Stimulated activated CD8-positive, alpha-beta memory T cell treated with anti-CD3 and anti-CD28 coated beads, Interleukin-7, amount 100 ng/mL, for 48 hours (primary cell): ENCODE data around the gene ZNF107.

ENCODE experiments used
- DNase-seq, 2 donors: peaks; one replicate each; pipeline ENCODE4 v3.0.0-alpha.2; 2020; ENCODE audit warnings: low read depth in 1 of 2; ENCODE audit errors: extremely low read depth in 1 of 2

ZNF107 gene

DNA sequence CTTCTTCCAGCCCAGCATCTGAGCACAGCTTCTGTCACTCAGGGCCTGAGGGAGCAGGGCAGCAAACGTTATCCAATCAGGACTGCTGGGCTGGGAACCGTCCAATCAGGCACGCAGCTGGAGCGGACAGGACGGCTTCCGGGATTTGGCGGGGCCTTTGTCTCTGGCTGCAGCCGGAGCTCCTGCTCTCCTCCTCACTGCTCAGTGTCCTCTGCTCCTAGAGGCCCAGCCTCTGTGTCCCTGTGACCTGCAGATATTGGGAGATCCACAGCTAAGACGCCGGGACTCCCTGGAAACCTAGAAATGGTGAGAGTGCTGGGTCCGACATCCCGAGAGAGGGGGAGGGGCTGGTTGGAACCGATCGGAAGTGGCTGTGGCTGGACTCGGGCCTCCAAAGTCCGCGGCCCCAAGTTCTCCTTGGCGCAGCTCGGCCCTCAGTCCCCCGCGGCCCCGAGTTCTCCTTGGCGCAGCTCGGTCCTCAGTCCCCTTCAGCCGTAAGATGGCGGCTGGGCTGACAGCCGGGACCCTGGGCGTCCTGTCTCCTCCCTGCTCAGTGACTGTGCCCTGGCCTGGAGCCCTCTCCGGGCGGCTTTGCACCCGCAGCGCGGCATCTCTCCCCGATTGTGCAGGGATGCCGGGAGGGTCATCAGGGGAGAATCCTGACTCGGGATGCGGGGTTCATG, at the start of gene ZNF107:
TSS of gene ZNF107 (plus strand) at position 154 of the 683 bp plus-strand sequence. CDS start at position 304, 150 bp downstream.
- peak; percentile 72 to 84 for DNase-seq

GRCh38 chr7:64618785-64619456, 47.0 kb upstream of the ZNF107 start:
- DNase-seq = no peak

GRCh38 chr7:64619705-64620104, 46.2 kb upstream of the ZNF107 start:
- no peak for DNase-seq

DNA sequence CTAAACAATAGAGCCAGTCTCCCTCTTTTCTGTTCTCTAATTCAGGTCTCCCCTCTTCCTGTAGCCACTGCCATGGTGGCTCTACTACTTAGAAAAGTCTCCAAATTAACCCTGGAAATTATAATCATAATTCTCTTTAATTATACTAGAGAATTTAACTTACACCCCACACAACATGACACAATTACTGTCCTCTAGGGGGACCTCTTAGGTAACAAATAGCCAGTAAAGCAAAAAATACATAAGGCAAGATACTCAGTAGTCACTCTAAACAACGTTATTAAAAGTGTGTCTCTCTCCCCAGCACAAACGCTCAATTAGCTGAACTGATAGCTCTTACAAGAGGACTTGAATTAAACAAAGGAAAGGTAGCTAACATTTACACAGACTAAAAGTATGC, 44.3 kb upstream of the ZNF107 start:
- DNase-seq = no peak

GRCh38 chr7:64625114-64626082, 40.5 kb upstream of the ZNF107 start:
- no peak for DNase-seq

DNA sequence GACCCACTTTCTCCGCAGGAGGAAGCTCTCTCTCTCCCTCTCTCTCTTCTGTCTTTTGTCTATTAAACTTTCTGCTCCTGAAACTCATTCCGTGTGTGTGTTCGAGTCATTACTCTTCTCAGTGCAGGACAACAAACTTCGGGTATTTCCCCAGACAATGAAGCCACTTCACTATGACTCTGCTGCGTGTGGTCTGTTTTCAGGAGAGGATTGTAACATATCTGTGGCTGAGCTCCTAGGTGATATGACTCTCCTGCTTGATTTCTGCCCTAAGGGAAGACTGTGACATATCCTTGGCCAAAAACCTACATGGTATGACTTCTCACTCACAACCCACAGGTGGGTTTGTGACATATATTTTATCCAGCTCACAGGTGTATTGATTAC, 39.9 kb upstream of the ZNF107 start:
- DNase-seq = no peak

DNA sequence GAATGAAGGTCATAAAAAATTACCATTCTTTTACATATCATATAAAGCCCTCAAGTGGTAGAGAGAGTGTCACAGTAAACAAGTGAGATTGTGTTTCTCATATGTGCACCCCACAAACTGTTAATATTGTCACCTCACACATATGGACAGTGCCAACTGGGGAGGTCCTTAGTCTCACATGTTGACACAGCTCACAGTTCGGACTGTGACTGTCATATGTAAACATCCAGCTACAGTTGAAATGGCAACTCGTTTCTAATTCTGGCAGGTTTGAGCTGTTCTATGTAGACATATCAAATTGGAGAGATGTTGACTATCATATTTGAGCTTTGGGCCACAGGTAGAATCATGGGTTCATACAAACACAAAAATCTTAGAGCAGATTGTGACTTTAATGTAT, 39.4 kb upstream of the ZNF107 start:
- DNase-seq = no peak

GRCh38 chr7:64628192-64628591, 37.7 kb upstream of the ZNF107 start:
- no peak for DNase-seq

GRCh38 chr7:64628721-64629120, 37.2 kb upstream of the ZNF107 start:
- DNase-seq = no peak

- no peak for DNase-seq
Measured at GRCh38 chr7:64630496-64630895, 35.4 kb upstream of the ZNF107 start.

- DNase-seq = no peak
Measured at GRCh38 chr7:64632029-64632428, 33.9 kb upstream of the ZNF107 start.

DNA sequence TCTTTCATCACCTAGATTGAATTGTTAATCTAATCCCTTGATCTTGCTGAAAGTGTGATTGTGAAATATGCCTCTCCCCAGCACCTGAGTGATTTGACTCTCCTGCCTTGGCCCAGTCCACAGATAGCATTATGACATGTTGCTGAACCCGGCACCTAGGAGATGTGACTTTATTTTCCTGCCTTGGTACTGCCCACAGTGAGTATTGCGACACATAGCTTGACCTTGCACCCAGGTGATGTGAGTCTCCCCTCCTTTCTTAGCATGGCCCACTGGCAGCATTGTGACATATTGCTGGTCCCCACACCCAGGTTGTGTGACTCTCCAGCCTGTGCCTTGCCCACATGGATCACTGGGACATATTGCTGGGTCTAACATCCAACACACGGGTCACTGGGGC, 32.5 kb upstream of the ZNF107 start:
- DNase-seq = no peak

GRCh38 chr7:64634406-64635062, 31.4 kb upstream of the ZNF107 start:
- DNase-seq = no peak

GRCh38 chr7:64636386-64636785, 29.5 kb upstream of the ZNF107 start:
- no peak for DNase-seq

GRCh38 chr7:64637521-64638445, 28.1 kb upstream of the ZNF107 start:
- no peak for DNase-seq

GRCh38 chr7:64638822-64639221, 27.1 kb upstream of the ZNF107 start:
- no peak for DNase-seq

DNA sequence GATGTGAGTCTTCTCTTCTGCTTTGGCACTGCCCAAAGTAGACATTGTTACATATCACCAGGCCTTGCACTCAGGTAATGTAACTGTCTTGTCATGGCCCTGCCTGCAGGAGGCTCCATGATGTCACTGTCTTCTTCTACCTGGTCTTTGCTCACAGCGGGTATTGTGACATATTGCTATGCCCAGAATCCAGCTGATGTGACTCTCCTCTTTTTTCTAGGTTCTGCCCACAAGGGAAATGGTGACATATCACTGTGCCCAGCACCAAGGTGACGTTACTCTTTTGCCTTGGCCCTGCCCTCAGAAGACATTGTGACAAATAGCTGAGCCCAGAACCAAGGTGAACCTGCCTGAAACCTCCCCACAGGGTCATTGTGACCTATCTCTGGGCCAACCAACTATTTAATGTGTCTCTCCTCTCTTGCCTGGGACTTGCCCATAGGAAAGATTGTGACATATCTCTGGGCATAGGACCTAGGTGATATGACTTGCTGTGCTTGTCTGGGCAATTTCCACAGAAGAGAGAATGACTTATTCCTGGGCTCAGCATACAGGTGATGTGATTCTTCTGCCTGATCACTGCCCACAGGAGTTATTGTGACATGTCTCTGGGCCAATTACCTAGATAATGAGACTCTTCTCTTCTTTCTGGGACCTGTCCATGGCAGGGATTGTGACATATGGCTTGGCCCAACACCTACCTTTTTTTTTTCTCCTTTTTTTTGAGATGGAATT, 26.5 kb upstream of the ZNF107 start:
- no peak for DNase-seq

DNA sequence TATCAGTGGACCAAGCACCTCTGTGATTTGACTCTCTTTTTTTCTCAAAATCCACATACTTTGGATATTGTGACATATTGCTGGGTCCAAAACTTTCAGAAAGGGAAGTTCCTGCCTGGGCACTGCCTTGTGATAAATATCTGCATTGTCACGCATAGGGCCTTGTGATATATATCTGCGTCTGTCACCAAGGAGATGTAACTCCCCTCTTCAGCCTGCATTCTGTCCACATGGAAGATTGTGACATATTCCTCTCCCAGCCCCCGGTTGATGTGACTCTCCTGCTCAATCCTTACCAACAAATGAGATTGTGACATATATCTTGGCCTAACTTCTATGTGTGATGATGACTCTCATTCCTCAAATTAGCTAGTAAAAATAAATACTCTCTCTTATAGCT, 25.4 kb upstream of the ZNF107 start:
- DNase-seq = no peak

DNA sequence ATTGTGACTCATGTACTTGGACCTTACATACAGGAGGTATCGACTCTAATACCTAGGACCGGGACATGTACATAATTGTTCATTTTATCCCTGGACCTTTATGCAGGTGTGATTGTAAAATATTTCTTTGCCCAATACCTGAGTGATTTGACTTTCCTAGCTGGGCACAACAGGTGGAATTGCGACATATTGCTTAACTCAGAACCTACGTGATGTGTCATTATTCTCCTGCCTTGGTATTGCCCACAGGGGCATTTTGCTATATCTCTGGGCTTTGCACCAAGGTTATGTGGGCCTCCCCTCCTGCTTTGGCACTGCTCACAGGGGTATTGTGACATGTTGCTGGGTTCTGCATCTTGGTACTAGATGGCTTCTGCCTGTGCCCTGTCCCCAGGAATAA, 23.9 kb upstream of the ZNF107 start:
- no peak for DNase-seq
